HG03060 (cell line): ENCODE results near the gene BMERB1.
"Not testable (repeated sequence)": the region's sequence is repeated elsewhere in the genome, so short reads cannot be mapped to it uniquely, and the experiment has no call there.

Experiments
- ATAC-seq: cut with Tn5 transposase; IDR thresholded peaks from one replicate; pipeline ENCODE4 v1.9.1; 2021; ENCODE audit warnings: low read depth, moderate number of reproducible peaks; ENCODE audit not compliant: unreplicated experiment

Gene BMERB1

DNA sequence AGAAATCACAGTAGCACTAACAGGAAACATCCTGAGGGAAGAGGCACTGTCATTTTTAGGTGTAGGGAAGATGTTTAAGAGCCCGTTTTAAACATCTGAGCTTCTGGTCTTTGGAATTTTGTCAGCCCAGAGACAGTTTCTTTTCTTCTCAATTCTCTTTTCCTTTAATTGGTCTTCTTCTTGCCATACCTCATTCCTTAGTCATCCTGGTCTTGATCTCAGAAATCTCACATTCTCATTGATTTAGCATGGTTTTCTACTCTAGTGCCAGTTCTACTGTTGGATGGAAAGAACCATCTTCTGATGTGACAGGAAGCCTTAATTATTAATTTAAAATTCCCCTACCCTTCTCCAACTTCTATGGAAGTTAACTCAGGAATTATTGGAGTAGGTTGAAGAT, 25.4 kb downstream of the BMERB1 start:
- no peak for ATAC-seq

GRCh38 chr16:15460601-15461000, 26.2 kb downstream of the BMERB1 start:
- no peak for ATAC-seq

GRCh38 chr16:15461376-15461775, 27.0 kb downstream of the BMERB1 start:
- ATAC-seq = no peak

DNA sequence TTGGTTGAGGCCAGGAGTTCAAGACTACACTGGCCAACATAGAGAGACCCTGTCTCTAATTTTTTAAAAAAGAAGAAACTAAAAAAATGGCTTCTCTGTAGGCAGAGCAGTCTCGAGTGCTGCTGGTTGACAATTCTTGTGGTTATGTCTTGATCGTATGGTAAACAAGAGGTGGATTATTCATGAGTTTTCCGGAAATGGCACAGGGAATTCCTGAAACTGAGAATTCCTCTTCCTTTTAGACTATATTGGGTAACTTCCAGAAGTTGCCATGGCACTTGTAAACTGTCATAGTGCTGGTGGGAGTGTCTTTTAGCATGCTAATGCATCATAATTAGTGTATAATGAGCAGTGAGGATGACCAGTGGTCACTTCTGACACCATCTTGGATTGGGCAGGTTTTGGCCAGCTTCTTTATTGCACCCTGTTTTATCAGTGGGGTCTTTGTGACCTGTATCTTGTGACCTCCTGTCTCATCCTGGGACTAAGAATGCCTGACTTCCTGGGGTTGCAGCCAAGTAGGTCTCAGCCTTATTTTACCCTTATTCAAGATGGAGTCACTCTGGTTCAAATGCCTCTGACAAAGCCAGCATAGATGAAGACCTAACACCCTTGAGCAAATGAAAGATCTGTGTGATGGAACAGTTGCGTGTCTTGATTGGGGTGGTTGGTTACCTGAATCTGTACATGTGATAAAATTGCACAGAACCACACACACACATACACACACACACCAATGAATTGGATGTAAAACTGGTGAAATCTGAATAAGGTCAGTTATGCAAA, 30.2 kb downstream of the BMERB1 start:
- ATAC-seq = no peak

DNA sequence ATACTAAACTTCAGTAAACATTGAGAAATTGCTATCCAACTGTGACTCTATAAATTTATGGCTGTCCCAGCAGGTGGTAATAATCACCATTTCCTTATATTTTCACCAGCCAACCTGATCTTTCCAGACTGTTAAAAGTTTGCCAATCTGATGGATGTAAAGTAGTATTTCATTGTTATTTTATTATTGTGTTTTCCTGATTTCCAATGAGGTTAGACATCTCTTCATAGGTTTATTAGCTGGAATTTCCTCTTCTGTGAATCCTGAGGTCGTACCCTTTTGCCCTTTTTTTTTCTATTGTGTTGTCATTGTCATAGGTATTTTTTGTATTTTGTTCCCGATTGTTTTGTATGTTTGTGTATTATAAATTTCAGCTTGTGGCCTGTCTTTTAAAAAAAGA, 31.7 kb downstream of the BMERB1 start:
- ATAC-seq = no peak

- no peak for ATAC-seq
Observed at GRCh38 chr16:15466886-15467781, 32.7 kb downstream of the BMERB1 start.

DNA sequence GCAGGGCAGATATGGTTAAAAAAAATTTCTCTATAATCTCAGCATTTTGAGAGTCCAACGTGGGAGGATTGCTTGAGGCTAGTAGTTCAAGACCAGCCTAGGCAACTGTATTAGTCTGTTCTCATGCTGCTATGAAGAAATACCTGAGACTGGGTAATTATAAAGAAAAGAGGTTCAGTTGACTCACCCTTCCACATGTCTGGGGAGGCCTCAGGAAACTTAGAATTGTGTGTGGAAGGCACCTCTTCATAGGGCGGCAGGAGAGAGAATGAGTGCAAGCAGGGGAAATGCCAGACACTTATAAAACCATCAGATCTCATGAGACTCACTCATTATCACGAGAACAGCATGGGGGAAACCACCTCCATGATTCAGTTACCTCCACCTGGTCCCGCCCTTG, 42.6 kb downstream of the BMERB1 start:
- ATAC-seq = not testable (repeated sequence)

- ATAC-seq = no peak
Observed at GRCh38 chr16:15477802-15478201, 43.4 kb downstream of the BMERB1 start.

GRCh38 chr16:15482068-15482747, 47.8 kb downstream of the BMERB1 start:
- no peak for ATAC-seq

DNA sequence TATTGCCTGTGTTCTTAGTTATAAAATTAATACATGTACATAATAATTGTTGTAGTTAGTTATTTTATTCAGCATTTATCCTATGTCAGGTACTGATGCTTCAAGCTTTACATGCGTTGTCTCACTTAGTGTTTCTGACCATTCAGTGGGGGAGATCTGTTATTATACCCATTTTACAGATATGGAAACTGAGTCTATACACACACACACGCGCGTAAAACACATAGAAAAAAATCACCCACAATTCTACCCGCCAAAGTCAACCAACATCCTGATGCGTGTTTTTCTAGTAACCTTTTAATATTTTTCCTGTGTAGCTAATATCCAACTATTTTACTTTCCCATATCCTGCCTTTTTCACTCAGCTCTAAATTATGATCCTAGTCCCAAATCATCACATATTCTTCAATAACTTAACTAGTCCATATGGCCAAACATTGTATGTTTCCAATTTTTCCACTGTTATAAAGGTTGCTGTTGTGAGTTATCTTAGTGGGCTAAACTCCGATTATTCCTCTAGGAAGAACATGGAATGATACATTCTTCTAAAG, 48.4 kb downstream of the BMERB1 start:
- ATAC-seq = no peak

GRCh38 chr16:15483857-15484256, 49.5 kb downstream of the BMERB1 start:
- no peak for ATAC-seq

GRCh38 chr16:15484662-15485061, 50.3 kb downstream of the BMERB1 start:
- ATAC-seq = no peak

DNA sequence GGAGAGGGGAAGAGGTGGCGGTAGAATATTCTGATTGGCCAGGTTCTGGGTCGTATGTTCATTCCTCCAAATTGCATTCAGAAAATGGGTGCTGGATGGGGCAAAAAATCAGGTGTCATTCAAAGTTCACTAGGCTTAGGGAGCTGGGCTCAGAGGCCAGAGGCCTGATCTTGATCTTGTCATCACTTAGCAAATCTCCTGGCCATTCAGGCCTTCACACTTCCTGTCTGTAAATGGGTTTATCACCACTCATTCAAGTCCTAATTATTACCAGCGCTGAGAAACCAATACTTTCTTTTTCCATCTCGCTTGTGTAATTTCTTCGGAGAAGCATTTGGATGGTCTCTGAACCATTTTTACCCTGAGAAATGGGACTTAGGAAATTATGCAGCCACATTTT, 50.8 kb downstream of the BMERB1 start:
- no peak for ATAC-seq

DNA sequence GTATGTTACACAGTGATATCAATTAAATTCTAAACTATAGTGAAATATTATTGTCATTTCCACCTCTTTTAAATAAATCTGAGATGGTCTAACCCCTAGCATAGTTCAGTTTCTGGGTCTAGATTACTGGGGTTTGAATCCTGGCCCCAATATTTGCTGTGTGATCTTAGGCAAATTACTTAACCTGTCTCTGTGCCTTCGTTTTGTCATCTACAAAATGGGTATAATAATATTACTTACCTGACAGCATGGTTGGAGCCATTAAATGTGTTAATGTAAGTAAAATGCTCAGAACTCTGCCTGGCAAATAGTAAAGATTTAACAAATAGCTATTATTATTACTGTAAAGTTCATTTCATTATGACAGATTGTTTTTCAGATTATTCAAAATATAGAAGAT, 52.3 kb downstream of the BMERB1 start:
- ATAC-seq = no peak

DNA sequence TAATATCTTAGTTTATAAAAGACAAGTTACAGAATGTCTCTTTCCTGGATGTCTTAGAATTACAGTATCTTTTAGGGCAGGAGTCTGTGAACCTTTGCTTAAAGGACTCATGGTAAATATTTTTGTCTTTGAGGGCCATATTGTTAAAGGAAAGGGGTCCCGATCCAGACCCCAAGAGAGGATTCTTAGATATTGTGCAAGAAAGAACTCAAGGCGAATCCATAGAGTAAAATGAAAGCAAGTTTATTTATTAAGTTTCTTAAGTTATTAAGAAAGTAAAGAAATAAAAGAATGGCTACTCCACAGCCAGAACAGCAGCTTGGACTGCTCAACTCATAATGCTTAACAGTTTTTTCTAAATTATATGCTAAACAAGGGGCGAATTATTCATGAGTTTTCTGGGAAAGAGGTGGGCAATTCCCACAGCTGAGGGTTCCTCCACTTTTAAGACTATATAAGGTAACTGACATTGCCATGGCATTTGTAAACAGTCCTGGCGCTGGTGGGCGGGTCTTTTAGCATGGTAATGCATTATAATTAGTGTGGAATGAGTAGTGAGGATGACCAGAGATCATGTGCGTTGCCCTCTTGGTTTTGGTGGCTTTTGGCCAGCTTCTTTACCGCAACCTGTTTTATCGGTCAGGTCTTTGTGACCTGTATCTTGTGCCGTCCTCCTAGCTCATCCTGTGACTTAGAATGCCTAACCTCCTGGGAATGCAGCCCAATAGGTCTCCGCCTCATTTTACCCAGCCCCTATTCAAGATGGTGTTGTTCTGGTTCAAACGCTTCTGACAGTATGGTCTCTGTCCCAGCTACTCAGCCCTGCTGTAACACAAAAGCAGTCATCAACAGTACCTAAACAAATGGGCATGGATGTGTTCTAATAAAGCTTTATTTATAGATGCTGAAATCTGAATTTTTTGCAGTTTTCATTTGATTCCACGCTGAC, 53.2 kb downstream of the BMERB1 start:
- no peak for ATAC-seq

DNA sequence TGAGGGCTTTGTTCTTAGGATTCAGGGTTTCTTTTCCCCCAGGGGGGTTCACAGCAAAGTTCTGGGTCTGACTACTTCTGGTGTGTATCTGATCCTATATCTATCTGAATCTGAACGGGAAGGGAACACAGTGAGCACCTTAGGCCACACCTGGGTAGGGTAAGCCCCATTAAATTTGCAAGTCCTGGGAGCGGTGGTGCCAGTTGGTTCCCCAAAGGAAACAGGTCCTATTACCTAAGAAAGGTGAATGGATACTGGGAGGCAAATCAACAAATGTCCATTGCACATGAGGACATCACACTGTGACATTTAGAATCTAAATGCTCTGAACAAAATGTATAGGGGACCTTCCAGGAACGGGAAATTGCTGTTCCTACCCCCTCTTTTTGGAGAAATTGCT, 54.6 kb downstream of the BMERB1 start:
- no peak for ATAC-seq

DNA sequence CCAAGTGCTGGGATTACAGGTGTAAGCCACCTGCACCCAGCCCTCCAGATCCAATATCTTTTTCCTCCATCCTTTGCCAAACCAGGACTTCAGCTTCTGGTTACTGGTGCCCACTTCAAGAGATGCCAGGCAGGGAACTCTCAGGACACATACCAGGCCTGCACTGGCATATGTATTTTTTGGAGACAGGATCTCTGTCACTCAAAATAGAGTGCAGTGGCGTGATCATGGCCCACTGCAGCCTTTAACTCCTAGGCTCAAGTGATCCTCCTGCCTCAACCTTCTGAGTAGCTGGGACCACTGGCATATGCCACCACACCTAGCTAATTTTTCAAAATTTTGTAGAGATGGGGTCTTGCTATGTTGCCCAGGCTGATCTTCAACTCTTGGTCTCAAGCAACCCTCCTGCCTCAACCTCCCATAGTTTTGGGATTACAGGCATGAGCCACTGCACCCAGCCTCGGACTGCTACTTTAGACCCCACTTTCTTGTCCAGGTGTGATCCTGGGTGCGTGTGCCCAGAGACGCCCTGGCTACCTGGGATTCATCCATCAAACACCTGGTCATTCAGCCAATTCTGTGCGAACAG, 55.8 kb downstream of the BMERB1 start:
- ATAC-seq = no peak

DNA sequence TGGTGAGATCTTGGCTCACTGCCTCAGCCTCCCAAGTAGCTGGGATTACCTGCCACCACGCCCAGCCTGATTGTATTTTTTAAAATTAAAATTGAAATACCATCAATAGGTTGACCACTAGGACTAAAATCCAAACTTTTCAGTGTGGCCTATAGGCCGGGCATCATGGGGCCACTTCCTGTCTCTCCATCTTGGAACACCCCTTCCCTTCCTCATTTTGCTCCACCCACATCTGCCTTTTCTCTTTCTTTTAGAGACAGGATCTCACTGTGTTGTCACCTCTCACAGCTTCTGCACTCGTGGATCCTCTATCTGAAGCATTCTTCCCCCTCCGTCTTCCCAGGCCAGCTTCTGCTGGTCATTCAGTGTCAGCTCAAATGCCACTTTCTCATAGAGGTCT, 57.0 kb downstream of the BMERB1 start:
- ATAC-seq = no peak

- no peak for ATAC-seq
Observed at GRCh38 chr16:15492091-15492740, 57.8 kb downstream of the BMERB1 start.
